ENCODE data around the gene DSTN. TPM values are rescaled to one million over a fixed set of nuclear protein-coding genes. Genes with fewer than 3 reads are reported as not detected.

The DSTN gene
- total and polyA plus RNA-seq, 2 experiments from 2014 or later = 162 to 459 TPM

GRCh38 chr20:17555106-17555505, 14.8 kb upstream of the DSTN start:
- peaks cover 11% of the 10 kb centered on the region for H3K9me2 ChIP-seq (ENCODE audit: insufficient read depth)
- no peak for TF ChIP-seq ZNF114 (CRISPR knock-in tag; IDR thresholded peaks at IDR 0.05)
- no peak for TF ChIP-seq POLR2AphosphoS5 (IDR thresholded peaks at IDR 0.05; ENCODE audit: low read depth)
- TF ChIP-seq CREB1 (CRISPR knock-in tag; IDR thresholded peaks at IDR 0.05; ENCODE audit: low read depth) = no peak
- TF ChIP-seq CTCF (conservative IDR thresholded peaks at IDR 0.05; ENCODE audit: low read depth in 2 of 2) = no peak
- TF ChIP-seq STAT1 (IDR thresholded peaks at IDR 0.05; ENCODE audit: unreplicated experiment) = no peak
- no peak for TF ChIP-seq EZH2 (IDR thresholded peaks at IDR 0.05; ENCODE audit: low read depth, unreplicated experiment)
- TF ChIP-seq ETS1 (IDR thresholded peaks at IDR 0.05) = no peak
- TF ChIP-seq JUNB (IDR thresholded peaks at IDR 0.05; ENCODE audit: unreplicated experiment) = no peak
- no peak for TF ChIP-seq REST (IDR thresholded peaks at IDR 0.05; ENCODE audit: unreplicated experiment)
- TF ChIP-seq ZNF331 (CRISPR knock-in tag; IDR thresholded peaks at IDR 0.05; ENCODE audit: low read depth) = no peak
- no peak for TF ChIP-seq EZH2phosphoT487 (IDR thresholded peaks at IDR 0.05; ENCODE audit: unreplicated experiment)
- no peak for TF ChIP-seq ZNF462 (CRISPR knock-in tag; IDR thresholded peaks at IDR 0.05)
- no peak for TF ChIP-seq NANOG (IDR thresholded peaks at IDR 0.05; ENCODE audit: borderline replicate concordance)
- H3K4me2 ChIP-seq = no peak overlapping the region
- H3K27ac Mint-ChIP-seq = no peak overlapping the region
- no peaks in the 10 kb centered on the region for H3K79me2 ChIP-seq (replicated peaks; ENCODE audit: insufficient read depth)
- peaks cover 26% of the 10 kb centered on the region for H3K4me1 ChIP-seq (ENCODE audit: insufficient read depth)
- no peaks in the 10 kb centered on the region; the same call in 2 of the 3 replicates for H3K9me3 Mint-ChIP-seq
- H3F3A ChIP-seq (replicated peaks; ENCODE audit: low read depth) = no peaks in the 10 kb centered on the region
- peaks cover 24% of the 10 kb centered on the region for H3K4me1 Mint-ChIP-seq
- no peak overlapping the region for H3K4me3 ChIP-seq
- H2AFZ ChIP-seq = no peak overlapping the region
- no peak overlapping the region for H3K27ac ChIP-seq (ENCODE audit: low read depth)
- ATAC-seq = no peak
- no peaks in the 10 kb centered on the region for H4K20me1 ChIP-seq (replicated peaks; ENCODE audit: insufficient read depth)
- no peaks in the 10 kb centered on the region for H3K36me3 Mint-ChIP-seq (ENCODE audit: low read depth)
- H3K4me3 Mint-ChIP-seq = no peak overlapping the region
- no peaks in the 10 kb centered on the region for H3K36me3 ChIP-seq (ENCODE audit: insufficient read depth)
- no peak for DNase-seq (ENCODE audit: low spot score)
- H3K27me3 ChIP-seq (ENCODE audit: insufficient read depth) = no peaks in the 10 kb centered on the region
- no peaks in the 10 kb centered on the region for H3K27me3 Mint-ChIP-seq (ENCODE audit: insufficient read depth, low read depth, poor library complexity)

Measured in GM23338 (cell line).